Breast epithelium (tissue), 3 donors: ENCODE measurements around the gene COL4A2.

ENCODE experiments used
- POLR2A ChIP-seq: fragments of 450-650 bp; IDR thresholded peaks from one replicate; pipeline ENCODE4 v1.6.1; 2016; ENCODE audit warnings: antibody characterized with exemption, mild to moderate bottlenecking, moderate library complexity
- POLR2AphosphoS5 ChIP-seq, 3 donors: sonication (generic); formaldehyde crosslinking; IDR thresholded peaks; one replicate each; pipeline ENCODE4 v1.6.1; 2017; ENCODE audit warnings: antibody characterized with exemption in 3 of 3
- TF ChIP-seq, protein P1 (sequence below), 3 donors: fragments of 450-650 bp; IDR thresholded peaks; one replicate each; pipeline ENCODE4 v1.5.1; 2016 to 2017; ENCODE audit warnings: antibody characterized with exemption in 3 of 3, mild to moderate bottlenecking in 3 of 3, moderate library complexity in 3 of 3

- TF ChIP-seq, protein P1, sequence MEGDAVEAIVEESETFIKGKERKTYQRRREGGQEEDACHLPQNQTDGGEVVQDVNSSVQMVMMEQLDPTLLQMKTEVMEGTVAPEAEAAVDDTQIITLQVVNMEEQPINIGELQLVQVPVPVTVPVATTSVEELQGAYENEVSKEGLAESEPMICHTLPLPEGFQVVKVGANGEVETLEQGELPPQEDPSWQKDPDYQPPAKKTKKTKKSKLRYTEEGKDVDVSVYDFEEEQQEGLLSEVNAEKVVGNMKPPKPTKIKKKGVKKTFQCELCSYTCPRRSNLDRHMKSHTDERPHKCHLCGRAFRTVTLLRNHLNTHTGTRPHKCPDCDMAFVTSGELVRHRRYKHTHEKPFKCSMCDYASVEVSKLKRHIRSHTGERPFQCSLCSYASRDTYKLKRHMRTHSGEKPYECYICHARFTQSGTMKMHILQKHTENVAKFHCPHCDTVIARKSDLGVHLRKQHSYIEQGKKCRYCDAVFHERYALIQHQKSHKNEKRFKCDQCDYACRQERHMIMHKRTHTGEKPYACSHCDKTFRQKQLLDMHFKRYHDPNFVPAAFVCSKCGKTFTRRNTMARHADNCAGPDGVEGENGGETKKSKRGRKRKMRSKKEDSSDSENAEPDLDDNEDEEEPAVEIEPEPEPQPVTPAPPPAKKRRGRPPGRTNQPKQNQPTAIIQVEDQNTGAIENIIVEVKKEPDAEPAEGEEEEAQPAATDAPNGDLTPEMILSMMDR (IDR thresholded peaks at IDR 0.05): no peak
- no peak for TF ChIP-seq POLR2AphosphoS5 (IDR thresholded peaks at IDR 0.05)
- no peak for TF ChIP-seq POLR2A
Measured at GRCh38 chr13:110457361-110457760, 150.3 kb downstream of the COL4A2 start.
